ENCODE measurements around the gene LRRC58. TPM values are rescaled to one million over a fixed set of nuclear protein-coding genes. Genes with fewer than 3 reads are reported as not detected.

LRRC58 gene
- total and polyA plus RNA-seq, 2 of the 13 experiments (the other 11 are each of a cell fraction or from before 2014, with no cell fraction given) = 9.7 to 17.3 TPM

- intact Hi-C loops (cut with micrococcal nuclease; ENCODE audit: unreplicated experiment) (no loop called here), in situ Hi-C loops (cut with HindIII; ENCODE audit: extremely low pct_ligation_motif_present, low pct_unique_long_range_greater_than_20kb) (no loop called here)
- BruUV-seq (replicated peaks) = no TSS peak
- Histone ChIP-seq H3K36me3 (replicated peaks in 1 of 2; ENCODE audit: control insufficient read depth in 1 of 2, insufficient read depth in 2 of 2, low read length in 2 of 2) (peaks cover 9 to 45% of the 10 kb centered on the region in 2 experiments), H3K4me2 (ENCODE audit: low read depth, low read length) (no peak overlapping the region), H3K4me1 (ENCODE audit: insufficient read depth, low read length) (no peaks in the 10 kb centered on the region), H2AFZ (ENCODE audit: low read length) (no peak overlapping the region), H3K4me3 (replicated peaks in 1 of 3; ENCODE audit: insufficient read depth in 1 of 3, low read depth in 2 of 3, low read length in 3 of 3) (no peak overlapping the region), H4K20me1 (ENCODE audit: insufficient read depth, low read length) (no peaks in the 10 kb centered on the region), H3K9ac (ENCODE audit: insufficient read depth, low read depth, low read length) (no peak overlapping the region), H3K79me2 (ENCODE audit: insufficient read depth, low read length) (peaks cover 4% of the 10 kb centered on the region), H3K27ac (ENCODE audit: extremely low read length, insufficient read depth, low read length) (no peak overlapping the region), H3K27me3 (ENCODE audit: control insufficient read depth in 1 of 2, insufficient read depth in 2 of 2, low read length in 2 of 2) (no peaks in the 10 kb centered on the region), H3K9me3 (ENCODE audit: low read length) (no peaks in the 10 kb centered on the region)
- DNase-seq (ENCODE audit: low spot score) = no peak
- TF ChIP-seq PCBP1 (IDR thresholded peaks at IDR 0.05; ENCODE audit: borderline replicate concordance, low read depth, low read length) = no peak
- no peak for TF ChIP-seq BRF2 (CRISPR knock-in tag; IDR thresholded peaks at IDR 0.05)
- TF ChIP-seq LCORL (IDR thresholded peaks at IDR 0.05) = no peak
- TF ChIP-seq LCORL (CRISPR knock-in tag; IDR thresholded peaks at IDR 0.05) = no peak
- no peak for TF ChIP-seq ZNF282 (IDR thresholded peaks at IDR 0.05; ENCODE audit: partially characterized antibody)
- no peak for TF ChIP-seq ZNF235 (CRISPR knock-in tag; IDR thresholded peaks at IDR 0.05; ENCODE audit: borderline replicate concordance)
- no peak for TF ChIP-seq SMC3 (IDR thresholded peaks at IDR 0.05; ENCODE audit: low read length)
- TF ChIP-seq ZNF660 (CRISPR knock-in tag; IDR thresholded peaks at IDR 0.05; ENCODE audit: borderline replicate concordance, low read depth) = no peak
- TF ChIP-seq HDAC1 (CRISPR knock-in tag; IDR thresholded peaks at IDR 0.05) = no peak
- TF ChIP-seq ZNF501 (CRISPR knock-in tag; IDR thresholded peaks at IDR 0.05) = no peak
- TF ChIP-seq CSRNP2 (CRISPR knock-in tag; conservative IDR thresholded peaks at IDR 0.05; ENCODE audit: low read depth) = no peak
- no peak for TF ChIP-seq HOXD1 (CRISPR knock-in tag; IDR thresholded peaks at IDR 0.05)
- TF ChIP-seq TMF1 (CRISPR knock-in tag; IDR thresholded peaks at IDR 0.05; ENCODE audit: low read depth) = no peak
- no peak for TF ChIP-seq RXRB (CRISPR knock-in tag; IDR thresholded peaks at IDR 0.05; ENCODE audit: borderline replicate concordance)
- no peak for TF ChIP-seq ZNF850 (CRISPR knock-in tag; conservative IDR thresholded peaks at IDR 0.05)
- TF ChIP-seq ZNF615 (CRISPR knock-in tag; IDR thresholded peaks at IDR 0.05; ENCODE audit: borderline replicate concordance) = no peak
- no peak for TF ChIP-seq HDAC2 (CRISPR knock-in tag; IDR thresholded peaks at IDR 0.05)
- TF ChIP-seq ZEB1 (IDR thresholded peaks at IDR 0.05; ENCODE audit: insufficient replicate concordance, low read depth) = no peak
- TF ChIP-seq ZNF597 (CRISPR knock-in tag; IDR thresholded peaks at IDR 0.05) = no peak
- no peak for TF ChIP-seq TEAD2 (CRISPR knock-in tag; IDR thresholded peaks at IDR 0.05)
- no peak for TF ChIP-seq ZFP91 (CRISPR knock-in tag; IDR thresholded peaks at IDR 0.05; ENCODE audit: borderline replicate concordance)
- no peak for FAIRE-seq
- no peak for ATAC-seq
- WGBS (ENCODE audit: low lambda C conversion rate) = 90% methylated on average over 8 of the region's 8 CpGs
- POLR2A ChIA-PET = no interaction called here
- CTCF ChIA-PET (ENCODE audit: low intra/inter-chr PET ratio, low total read pairs) = no interaction called here
Measured at GRCh38 chr3:120332646-120333045, 16.5 kb downstream of the LRRC58 start.

Measured in HepG2 (cell line).